ENCODE measurements around the gene CD300E.
A peak's percentile ranks its signal among the peaks of the same experiment; 100 is the strongest.

CD300E gene

GRCh38 chr17:74652020-74652419 lies 28.5 kb upstream of the CD300E start:
- DNase-seq (ENCODE audit: insufficient read length, low spot score) (no peak), FAIRE-seq (no peak)
- no peak for TF ChIP-seq CTCF (IDR thresholded peaks at IDR 0.05; ENCODE audit: insufficient read depth, missing control alignments)

- DNase-seq (ENCODE audit: insufficient read length, low spot score) (no peak), FAIRE-seq (no peak)
- TF ChIP-seq CTCF (IDR thresholded peaks at IDR 0.05; ENCODE audit: insufficient read depth, missing control alignments) = no peak
These were observed 26.4 kb upstream of the CD300E start for GRCh38 chr17:74649909-74650308.

GRCh38 chr17:74647871-74648672 lies 24.5 kb upstream of the CD300E start:
- no peak for FAIRE-seq
- no peak for DNase-seq (ENCODE audit: insufficient read length, low spot score)
- no peak for TF ChIP-seq CTCF (IDR thresholded peaks at IDR 0.05; ENCODE audit: insufficient read depth, missing control alignments)

GRCh38 chr17:74646231-74646630 lies 22.7 kb upstream of the CD300E start:
- FAIRE-seq = no peak

GRCh38 chr17:74645010-74645409 lies 21.5 kb upstream of the CD300E start:
- no peak for TF ChIP-seq CTCF (IDR thresholded peaks at IDR 0.05; ENCODE audit: insufficient read depth, missing control alignments)
- FAIRE-seq = no peak
- DNase-seq (ENCODE audit: insufficient read length, low spot score) = no peak

More at GRCh38 chr17:74646231-74646630, 22.7 kb upstream of the CD300E start:
- peak; percentile 27 for TF ChIP-seq CTCF (IDR thresholded peaks at IDR 0.05; ENCODE audit: insufficient read depth, missing control alignments)
- DNase-seq (ENCODE audit: insufficient read length, low spot score) = no peak

- no peak for FAIRE-seq
- no peak for DNase-seq (ENCODE audit: insufficient read length, low spot score)
- no peak for TF ChIP-seq CTCF (IDR thresholded peaks at IDR 0.05; ENCODE audit: insufficient read depth, missing control alignments)
These were observed 20.9 kb upstream of the CD300E start for GRCh38 chr17:74644419-74644818.

- no peak for TF ChIP-seq CTCF (IDR thresholded peaks at IDR 0.05; ENCODE audit: insufficient read depth, missing control alignments)
- DNase-seq (ENCODE audit: insufficient read length, low spot score) (no peak), FAIRE-seq (no peak)
These were observed 20.3 kb upstream of the CD300E start for GRCh38 chr17:74643826-74644225.
